ENCODE results near the gene SLC5A12.

DNA sequence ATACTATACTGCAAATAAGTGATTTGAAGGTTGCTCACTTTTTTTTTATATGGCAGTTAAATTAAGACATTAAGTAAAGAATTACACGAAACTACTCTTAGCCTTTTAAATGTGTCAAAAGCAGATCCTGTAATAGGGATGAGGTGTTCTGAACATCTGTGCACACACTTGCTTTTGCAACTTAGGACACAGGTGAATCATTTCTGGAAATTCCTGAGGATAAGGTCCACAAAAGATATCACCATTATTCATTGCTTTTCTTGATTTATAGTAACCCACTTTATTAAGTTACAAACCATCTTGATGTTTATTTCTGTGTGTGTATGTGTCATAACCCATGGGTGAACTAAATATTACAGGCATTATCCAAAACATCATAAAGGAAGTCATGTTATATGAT is 55.9 kb downstream of the SLC5A12 start:
- TF ChIP-seq CTCF (IDR thresholded peaks at IDR 0.05; ENCODE audit: low read depth, low read length), result no peak
- no peak for TF ChIP-seq EZH2phosphoT487 (IDR thresholded peaks at IDR 0.05; ENCODE audit: low read depth)

Data from OCI-LY3 (cell line).